T-helper 1 cell treated with Interleukin-12 subunit alpha and Interleukin-12 subunit beta and Interleukin-4 antibody, amounts not matched to agents 30 ng/mL and 1 ng/mL, for 36 hours (primary cell): ENCODE results near the gene NTRK2. TPM values are rescaled to one million over a fixed set of nuclear protein-coding genes. Genes with fewer than 3 reads are reported as not detected.

Experiments
- intact Hi-C: fragments of 100-400 bp; cut with micrococcal nuclease; formaldehyde crosslinking; loops from one replicate; pipeline ENCODE4 v1.15.1; 2024
- total RNA-seq: library from RNA; stranded (reverse); gene quantifications from 2 replicates; pipeline ENCODE4 v1.2.3, GENCODE V29; 2022

NTRK2 gene
- total RNA-seq, 1 donor from 2014 or later: 1.5 TPM

DNA sequence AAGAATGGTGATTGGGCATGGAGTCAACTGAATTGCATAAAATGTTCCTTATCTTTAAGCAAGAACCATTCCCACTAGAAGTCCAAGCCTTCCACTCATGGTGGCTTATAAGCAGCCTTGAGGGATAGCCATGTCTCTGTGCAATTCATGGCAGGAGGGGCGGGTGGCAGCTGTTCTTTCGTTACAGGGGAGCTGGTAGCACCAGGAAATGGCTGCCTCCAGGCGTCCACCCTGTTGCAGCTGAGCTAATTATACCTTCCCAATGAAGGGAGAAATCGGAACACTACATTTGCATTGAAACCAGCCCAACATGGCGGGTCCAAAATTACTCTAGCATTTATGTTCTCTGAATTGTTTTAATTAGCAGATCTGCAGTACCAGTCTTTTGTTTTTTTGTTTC is 289.8 kb downstream of the NTRK2 start:
- intact Hi-C loops: no loop called here

DNA sequence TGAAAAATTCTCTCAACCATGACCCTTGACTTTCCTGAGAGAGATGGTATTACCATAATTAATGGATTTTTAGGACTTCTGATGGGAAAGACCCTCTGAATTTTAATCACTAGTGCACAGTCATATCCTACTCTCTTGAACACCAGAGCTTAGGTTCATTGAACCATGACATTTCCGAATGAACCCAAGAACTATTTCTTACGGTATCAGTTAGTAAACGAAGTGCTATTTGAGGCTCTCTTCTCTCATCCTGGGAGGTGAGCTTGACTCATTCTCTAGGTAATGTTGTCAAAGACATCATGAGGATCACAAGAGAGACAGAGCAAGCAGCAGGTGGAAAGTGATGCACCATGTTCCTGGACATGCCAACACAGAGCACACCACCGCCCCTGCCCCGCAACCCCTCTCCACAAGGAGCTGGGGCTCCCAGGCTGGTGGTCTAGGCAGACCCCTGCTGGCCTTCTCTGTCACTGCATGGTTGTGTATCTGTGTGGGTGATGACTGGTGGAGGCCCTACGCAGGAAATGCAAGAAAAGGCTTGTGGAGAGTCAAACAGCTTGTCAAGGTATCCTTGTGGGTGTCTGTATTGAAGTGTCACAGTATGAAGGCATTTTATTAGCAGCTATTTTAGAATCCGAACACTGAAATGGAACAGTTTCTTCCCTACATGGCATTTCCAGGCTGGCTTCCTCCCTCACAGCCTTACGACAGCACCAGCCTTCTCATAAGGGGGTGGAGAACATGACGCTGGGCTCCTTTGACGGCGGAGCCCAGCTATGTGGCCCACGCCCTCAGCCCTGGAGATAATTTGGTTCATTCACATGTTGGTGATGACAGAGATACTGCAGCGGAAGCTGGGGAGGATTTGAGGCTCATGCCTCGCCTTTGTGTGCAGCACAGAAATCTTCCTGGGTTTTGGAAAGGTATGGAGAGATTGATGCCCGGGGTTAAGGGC is 297.6 kb downstream of the NTRK2 start:
- intact Hi-C loops: no loop called here

GRCh38 chr9:84969084-84969483 is 299.6 kb downstream of the NTRK2 start:
- intact Hi-C loops: no loop called here

DNA sequence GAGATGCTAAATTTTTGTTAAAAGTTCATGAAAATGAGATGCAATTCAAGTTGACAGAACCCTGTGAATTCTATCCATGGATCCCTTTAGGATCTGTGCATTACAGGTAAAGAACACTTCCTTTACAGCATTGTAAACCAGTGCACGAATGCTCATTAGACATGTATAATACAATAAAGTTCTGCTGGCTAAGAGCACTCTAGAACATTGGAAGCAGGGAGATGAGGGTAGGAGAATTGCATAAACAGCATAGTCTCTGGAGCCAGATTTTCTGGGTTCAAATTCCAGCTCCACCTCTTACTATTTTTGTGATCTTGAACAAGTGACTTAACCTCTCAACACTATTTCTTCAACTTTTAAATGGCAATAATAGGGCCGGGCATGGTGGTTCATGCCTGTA is 300.2 kb downstream of the NTRK2 start:
- intact Hi-C loops: no loop called here

DNA sequence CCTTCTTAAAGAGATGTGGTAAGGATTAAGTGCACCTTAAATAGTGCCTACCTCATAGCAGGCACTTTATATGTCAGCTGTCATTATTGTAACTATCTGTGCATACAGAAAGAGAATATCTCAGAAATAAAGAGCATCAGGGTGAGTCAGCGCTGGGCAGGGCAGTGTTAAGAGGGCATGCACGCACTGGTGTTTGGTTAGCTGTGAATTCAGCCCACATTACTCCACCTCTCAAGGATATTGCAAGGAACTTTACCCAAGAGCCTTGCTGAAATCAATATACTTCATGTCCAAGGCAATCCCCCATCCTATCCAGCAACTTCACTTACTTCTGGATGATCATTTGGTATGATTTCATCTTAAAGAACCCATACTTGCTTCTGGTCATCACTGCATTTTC is 300.9 kb downstream of the NTRK2 start:
- intact Hi-C loops: no loop called here

DNA sequence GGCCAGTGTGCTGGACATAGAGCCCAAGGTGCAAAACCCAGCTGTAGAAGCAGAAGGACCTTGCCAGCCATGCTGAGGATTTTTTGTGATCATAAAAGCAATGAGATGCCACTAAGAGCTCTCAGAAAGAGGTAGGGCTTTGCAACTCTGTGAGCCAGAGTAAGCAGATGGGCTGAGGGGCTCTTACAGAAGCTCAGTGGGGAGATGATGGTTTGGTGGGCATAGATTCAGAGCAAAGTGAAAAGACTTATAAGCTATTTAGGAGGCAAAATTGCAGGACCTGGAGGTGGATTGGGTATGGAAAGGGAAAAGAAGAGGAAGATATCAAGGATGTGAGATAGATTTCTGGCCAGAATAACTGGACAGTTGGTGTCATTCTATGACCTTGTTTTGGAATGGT is 302.0 kb downstream of the NTRK2 start:
- intact Hi-C loops: no loop called here

- intact Hi-C loops: no loop called here
These were observed 304.7 kb downstream of the NTRK2 start for GRCh38 chr9:84974258-84974657.

- intact Hi-C loops: no loop called here
These were observed 305.3 kb downstream of the NTRK2 start for GRCh38 chr9:84974855-84975254.

GRCh38 chr9:84975926-84976325 is 306.4 kb downstream of the NTRK2 start:
- intact Hi-C loops: no loop called here

DNA sequence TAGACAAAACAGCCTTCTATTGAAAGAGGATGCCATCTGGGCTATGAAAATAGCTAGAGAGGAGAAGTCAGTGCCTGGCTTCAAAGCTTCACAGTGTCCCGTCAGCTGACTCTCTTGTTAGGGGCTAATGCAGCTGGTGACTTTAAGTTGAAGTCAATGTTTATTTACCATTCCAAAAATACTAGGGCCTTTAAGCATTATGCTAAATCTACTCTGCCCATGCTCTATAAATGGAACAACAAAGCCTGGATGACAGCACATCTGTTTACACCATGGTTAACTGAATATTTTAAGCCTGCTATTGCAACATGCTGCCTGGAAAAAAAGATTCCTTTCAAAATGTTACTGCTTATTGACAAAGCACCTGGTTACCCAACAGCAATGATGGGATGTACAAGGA is 309.1 kb downstream of the NTRK2 start:
- intact Hi-C loops: no loop called here

GRCh38 chr9:84983749-84984148 is 314.2 kb downstream of the NTRK2 start:
- intact Hi-C loops: no loop called here

DNA sequence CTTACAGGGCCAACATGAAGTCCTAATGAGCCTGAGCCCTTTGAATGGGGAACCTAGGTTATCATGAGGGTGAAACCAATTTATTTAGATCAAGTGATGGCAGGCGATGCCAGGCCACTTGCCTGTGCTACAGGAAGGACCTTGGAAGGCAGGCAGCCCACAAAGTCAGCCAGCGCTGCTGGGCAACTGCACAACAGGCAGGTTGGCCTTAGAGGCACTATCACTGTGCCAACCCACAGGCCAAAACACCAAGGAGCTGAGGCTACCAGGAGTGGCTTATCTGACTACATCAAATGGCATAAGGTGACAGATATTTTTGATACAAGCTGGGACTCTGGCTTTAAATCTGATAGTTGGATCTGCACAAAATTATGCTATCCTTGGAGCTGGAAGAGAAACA is 319.1 kb downstream of the NTRK2 start:
- intact Hi-C loops: no loop called here

DNA sequence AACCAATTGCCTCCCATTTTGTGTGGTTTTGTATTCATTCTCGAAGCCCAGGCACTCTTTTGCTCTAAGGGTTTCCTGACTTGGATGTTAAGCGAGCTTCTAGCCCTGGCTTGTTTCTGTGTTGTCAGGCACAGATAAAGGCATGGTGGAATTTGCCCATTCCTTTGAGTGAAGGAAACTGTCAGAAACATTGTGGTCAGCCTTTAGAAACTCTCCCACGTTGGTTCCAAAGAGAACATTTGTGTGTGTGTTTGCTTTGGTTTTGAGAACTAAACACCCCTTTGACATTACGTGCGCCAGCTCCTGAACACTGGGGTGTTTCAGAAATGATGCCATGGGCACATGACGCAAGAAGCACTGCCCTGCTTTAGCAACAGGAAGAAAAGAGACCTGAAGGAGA is 320.9 kb downstream of the NTRK2 start:
- intact Hi-C loops: no loop called here

GRCh38 chr9:84990850-84991513 is 321.5 kb downstream of the NTRK2 start:
- intact Hi-C loops: no loop called here

GRCh38 chr9:84991514-84991870 is 322.0 kb downstream of the NTRK2 start:
- intact Hi-C loops: no loop called here

DNA sequence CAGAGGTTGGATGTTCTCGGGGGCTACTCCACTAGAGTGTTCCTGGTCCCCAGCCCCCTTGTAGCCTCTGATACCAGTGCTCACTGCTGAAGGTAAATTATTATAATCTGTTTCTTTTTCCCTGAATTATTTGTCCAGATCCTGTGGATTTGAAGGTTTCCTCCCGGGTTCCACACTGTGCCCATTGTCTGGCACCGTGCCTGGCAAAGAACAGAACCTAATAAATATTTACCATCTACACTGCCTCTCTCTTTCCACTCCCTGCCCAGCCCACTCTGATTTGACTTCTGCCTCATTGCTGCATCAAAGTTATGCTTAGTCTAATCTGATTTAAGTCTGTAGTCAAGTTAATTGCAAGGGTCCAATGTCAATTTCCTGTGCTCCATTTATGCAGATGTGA is 322.9 kb downstream of the NTRK2 start:
- intact Hi-C loops: no loop called here

GRCh38 chr9:84993105-84993504 is 323.6 kb downstream of the NTRK2 start:
- intact Hi-C loops: no loop called here

DNA sequence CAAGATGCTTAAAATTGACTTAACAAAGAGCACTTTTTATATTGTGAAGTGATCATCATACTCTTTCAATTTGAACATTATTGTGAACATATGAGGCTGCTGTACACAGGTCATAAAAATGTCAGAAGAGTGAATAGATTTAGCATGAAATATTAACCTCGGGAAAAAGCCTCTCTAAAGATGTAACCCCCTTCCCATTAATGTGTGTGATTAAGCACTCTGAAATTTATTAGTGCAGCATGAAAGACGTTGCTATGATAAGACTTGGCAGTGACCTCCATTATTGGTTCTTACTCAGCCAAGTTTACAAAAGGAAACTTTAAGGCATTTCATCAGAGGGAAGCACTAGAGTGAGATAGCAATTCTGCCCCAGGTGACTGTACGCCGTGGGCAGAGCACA is 326.5 kb downstream of the NTRK2 start:
- intact Hi-C loops: no loop called here

GRCh38 chr9:84996716-84997115 is 327.2 kb downstream of the NTRK2 start:
- intact Hi-C loops: no loop called here

- intact Hi-C loops: no loop called here
These were observed 327.9 kb downstream of the NTRK2 start for GRCh38 chr9:84997472-84997871.

DNA sequence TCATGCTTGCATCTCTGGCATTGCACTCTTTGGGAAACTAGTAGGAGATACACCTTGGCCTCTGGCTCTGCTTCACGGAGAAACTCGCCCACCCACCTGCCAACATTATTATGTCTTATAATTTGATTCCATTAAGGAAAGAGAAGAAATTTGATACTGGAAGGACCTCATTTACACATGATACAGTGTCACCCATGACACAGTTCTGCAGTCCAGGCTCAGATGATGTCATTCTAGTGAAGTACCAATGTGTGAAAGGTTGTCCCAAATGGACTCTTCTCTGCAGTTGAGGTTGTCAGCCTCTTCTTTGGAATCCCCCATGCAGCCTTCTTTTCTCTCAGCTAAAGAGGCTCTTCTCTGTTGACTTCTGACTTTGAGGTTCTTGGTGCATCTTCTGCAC is 329.1 kb downstream of the NTRK2 start:
- intact Hi-C loops: no loop called here

GRCh38 chr9:84999788-85000187 is 330.3 kb downstream of the NTRK2 start:
- intact Hi-C loops: no loop called here

- intact Hi-C loops: no loop called here
These were observed 332.4 kb downstream of the NTRK2 start for GRCh38 chr9:85001925-85002324.
